Transverse colon (tissue), 4 donors: Measurements from ENCODE around the gene KRT8. TPM values are rescaled to one million over a fixed set of nuclear protein-coding genes. Genes with fewer than 3 reads are reported as not detected.

Experiments
- DNase-seq: peaks from one replicate; pipeline ENCODE4 v3.0.0-alpha.2; 2019
- H3K27ac ChIP-seq, 4 donors: fragments of 200-600 bp; sonication (generic); 2 replicates each; pipeline ENCODE4 v1.5.1; 2016 to 2018; ENCODE audit warnings: inconsistent platforms in 4 of 4
- H3K27me3 ChIP-seq: fragments of 200-600 bp; sonication (generic); 2 replicates; pipeline ENCODE4 v1.5.1; 2017; ENCODE audit warnings: inconsistent platforms
- H3K36me3 ChIP-seq, 4 donors: fragments of 200-600 bp; sonication (generic); 2 replicates each; pipeline ENCODE4 v1.5.1; 2017 to 2019; ENCODE audit warnings: inconsistent platforms in 4 of 4
- H3K4me1 ChIP-seq, 4 donors: fragments of 200-600 bp; sonication (generic); 2 replicates each; pipeline ENCODE4 v1.5.1; 2017 to 2020; ENCODE audit warnings: inconsistent platforms in 4 of 4
- H3K4me3 ChIP-seq, 4 donors: fragments of 200-600 bp; sonication (generic); 1 replicate in 1 of 4; 2 replicates in 3 of 4; pipeline versions ENCODE4 v1.5.1 to v1.6.1; 2017 to 2019; ENCODE audit warnings: inconsistent platforms in 4 of 4
- H3K9me3 ChIP-seq, 2 donors: fragments of 200-600 bp; sonication (generic); 2 replicates each; pipeline ENCODE4 v1.5.1; 2017 to 2019; ENCODE audit warnings: inconsistent platforms in 2 of 2
- CTCF ChIP-seq, 5 experiments: fragments of 200-600 bp in 3 of 5; fragments of 450-650 bp in 2 of 5; sonication (generic) in 3 of 5; IDR thresholded peaks; 1 replicate in 2 of 5; 2 replicates in 3 of 5; pipeline ENCODE4 v1.5.1; 2016 to 2017; ENCODE audit warnings: antibody characterized with exemption in 5 of 5, inconsistent platforms in 3 of 5, mild to moderate bottlenecking in 2 of 5, moderate library complexity in 1 of 5
- EP300 ChIP-seq: sonication (generic); formaldehyde crosslinking; IDR thresholded peaks from one replicate; pipeline ENCODE4 v1.6.1; 2017; ENCODE audit warnings: antibody characterized with exemption, low read depth
- POLR2A ChIP-seq: fragments of 450-650 bp; IDR thresholded peaks from one replicate; pipeline ENCODE4 v1.6.1; 2016; ENCODE audit warnings: antibody characterized with exemption, mild to moderate bottlenecking, moderate library complexity
- POLR2AphosphoS5 ChIP-seq, 3 donors: sonication (generic); formaldehyde crosslinking; IDR thresholded peaks; one replicate each; pipeline ENCODE4 v1.6.1; 2016; ENCODE audit warnings: antibody characterized with exemption in 3 of 3
- WGBS, 2 donors: methylation state at CpG; one replicate each; pipeline ENCODE4 v1.1.5; 2018; ENCODE audit warnings: low coverage in 1 of 2; 5-methylcytosine and 5-hydroxymethylcytosine counted together
- in situ Hi-C, 4 donors: fragments of 200-750 bp; cut with MboI; loops; one replicate each; pipeline versions ENCODE4 v1.15.0 to v1.15.1; 2017; ENCODE audit warnings: low sequenced_read_pairs in 3 of 4, low pct_ligation_motif_present in 1 of 4, low pct_unique_long_range_greater_than_20kb in 1 of 4
- intact Hi-C: fragments of 100-400 bp; cut with DNase I; formaldehyde crosslinking; loops from one replicate; pipeline ENCODE4 v1.15.1; 2023; ENCODE audit warnings: low total_unique reads
- total RNA-seq, 4 donors: library from RNA; depleted of rRNA; stranded (reverse); fragments of >200 nt; gene quantifications; one replicate each; pipeline ENCODE4 v1.1.0, GENCODE V29; 2016

The KRT8 gene
- total RNA-seq, 4 donors from 2014 or later, result 1,016 to 3,505 (median 2,245) TPM

- no peaks in the 10 kb centered on the region for H3K27me3 ChIP-seq
- no peak for DNase-seq
- intact Hi-C loops (no loop called here), in situ Hi-C loops (loop anchor here in 2 of 4 donors (10.0 to 25.0 kb wide), 2 partner anchors 480 to 482 kb away; partner anchors contain the start of gene KRT84 (in 2 of the 2))
- WGBS, 2 donors, result 64 to 83% methylated on average over 3 to 5 of the region's 5 CpGs
- no peak overlapping the region for H3K4me3 ChIP-seq
- no peaks in the 10 kb centered on the region for H3K36me3 ChIP-seq
- TF ChIP-seq POLR2A (no peak), CTCF (IDR thresholded peaks at IDR 0.05) (no peak), POLR2AphosphoS5 (IDR thresholded peaks at IDR 0.05) (no peak), EP300 (no peak)
- H3K9me3 ChIP-seq, result no peaks in the 10 kb centered on the region
- H3K4me1 ChIP-seq, result peaks cover 14 to 32% (median 30%) of the 10 kb centered on the region in 4 donors
- H3K27ac ChIP-seq, result peak overlapping the region in 2 of 4 donors; percentile 37 to 53
These were observed 37.7 kb downstream of the KRT8 start for GRCh38 chr12:52867152-52867551.

GRCh38 chr12:52865090-52865944 is 39.6 kb downstream of the KRT8 start:
- H3K4me3 ChIP-seq, result no peak overlapping the region
- 20 to 56% methylated on average over 2 to 10 of the region's 10 CpGs for WGBS, 2 donors
- intact Hi-C loops (no loop called here), in situ Hi-C loops (loop anchor here in 2 of 4 donors (10.0 to 25.0 kb wide), 2 partner anchors 478 to 481 kb away; partner anchors contain the start of gene KRT84 (in 2 of the 2))
- no peaks in the 10 kb centered on the region for H3K9me3 ChIP-seq
- H3K27me3 ChIP-seq, result no peaks in the 10 kb centered on the region
- TF ChIP-seq CTCF (IDR thresholded peaks at IDR 0.05) (peak; percentile 58 to 84 (median 78)), EP300 (no peak)
- H3K36me3 ChIP-seq, result no peaks in the 10 kb centered on the region
- DNase-seq, result peak; percentile 80
- H3K4me1 ChIP-seq, result peaks cover 0 to 14% (median 12%) of the 10 kb centered on the region in 4 donors
- H3K27ac ChIP-seq, result no peak overlapping the region

GRCh38 chr12:52862023-52862422 is 42.9 kb downstream of the KRT8 start:
- Histone ChIP-seq H3K4me1 (no peaks in the 10 kb centered on the region), H3K4me3 (no peak overlapping the region), H3K9me3 (no peaks in the 10 kb centered on the region), H3K27ac (no peak overlapping the region), H3K27me3 (no peaks in the 10 kb centered on the region), H3K36me3 (no peaks in the 10 kb centered on the region)
- TF ChIP-seq POLR2A, result no peak
- no peak for TF ChIP-seq POLR2AphosphoS5 (IDR thresholded peaks at IDR 0.05)
- no peak for TF ChIP-seq CTCF (IDR thresholded peaks at IDR 0.05)
- TF ChIP-seq EP300, result no peak
- WGBS, 2 donors, result 65 to 100% methylated on average over 1 to 2 of the region's 2 CpGs
- no peak for DNase-seq
- intact Hi-C loops, result no loop called here
- in situ Hi-C loops, result loop anchor here in 2 of 4 donors (10.0 to 25.0 kb wide), 2 partner anchors 475 to 477 kb away; partner anchors contain the start of gene KRT84 (in 2 of the 2)

- H3K4me1 ChIP-seq, result no peaks in the 10 kb centered on the region
- TF ChIP-seq EP300 (no peak), CTCF (IDR thresholded peaks at IDR 0.05) (no peak)
- no peaks in the 10 kb centered on the region for H3K36me3 ChIP-seq
- no peaks in the 10 kb centered on the region for H3K9me3 ChIP-seq
- H3K27me3 ChIP-seq, result no peaks in the 10 kb centered on the region
- H3K27ac ChIP-seq, result no peak overlapping the region
- intact Hi-C loops (no loop called here), in situ Hi-C loops (loop anchor here in 2 of 4 donors (10.0 to 25.0 kb wide), 2 partner anchors 474 to 477 kb away; partner anchors contain the start of gene KRT84 (in 2 of the 2))
- no peak overlapping the region for H3K4me3 ChIP-seq
- DNase-seq, result no peak
- 90% methylated on average over 7 of the region's 7 CpGs; no CpG with 5 or more reads in 1 of the 2 donors for WGBS, 2 donors
These were observed 43.4 kb downstream of the KRT8 start for GRCh38 chr12:52861511-52861910.
